Pulmonary artery endothelial cell (primary cell): Measurements from ENCODE around the gene MYO1A. TPM values are rescaled to one million over a fixed set of nuclear protein-coding genes. Genes with fewer than 3 reads are reported as not detected.

Source experiments
- total RNA-seq: library from RNA; depleted of rRNA; stranded (reverse); fragments of >200 nt; gene quantifications from 2 replicates; pipeline ENCODE4 v1.2.3, GENCODE V29; 2014

The MYO1A gene
- total RNA-seq, 1 donor from 2014 or later, result under 0.01 TPM

Other genes with a start within 250 kb of the MYO1A start
- not detected in 2 replicates for gene SDR9C7, start 115.7 kb downstream of the MYO1A start, total RNA-seq
- gene RDH16, start 92.5 kb downstream of the MYO1A start, total RNA-seq, result under 0.01 and 0.11 TPM in 2 replicates
- 6.0 and 7.4 TPM in 2 replicates for gene ZBTB39, start 43.6 kb downstream of the MYO1A start, total RNA-seq
- gene TAC3, start 33.6 kb downstream of the MYO1A start, total RNA-seq, result not detected in 2 replicates
- gene NEMP1, start 28.7 kb upstream of the MYO1A start, total RNA-seq, result 6.0 and 15.1 TPM in 2 replicates
- 13.6 and 15.4 TPM in 2 replicates for gene NAB2, start 39.0 kb upstream of the MYO1A start, total RNA-seq
- 62.4 and 70.4 TPM in 2 replicates for gene STAT6, start 61.2 kb upstream of the MYO1A start, total RNA-seq
- gene LRP1, start 78.4 kb upstream of the MYO1A start, total RNA-seq, result 4.6 and 5.9 TPM in 2 replicates
- gene LRP1-AS, start 97.5 kb upstream of the MYO1A start, total RNA-seq, result not detected in 2 replicates
- 0.13 and 0.28 TPM in 2 replicates for gene NXPH4, start 166.7 kb upstream of the MYO1A start, total RNA-seq
- gene SHMT2, start 179.6 kb upstream of the MYO1A start, total RNA-seq, result 247 and 270 TPM in 2 replicates
- gene STAC3, start 201.1 kb upstream of the MYO1A start, total RNA-seq, result 0.07 and 0.13 TPM in 2 replicates